ENCODE data around the gene HMCN1.

HMCN1 gene

DNA sequence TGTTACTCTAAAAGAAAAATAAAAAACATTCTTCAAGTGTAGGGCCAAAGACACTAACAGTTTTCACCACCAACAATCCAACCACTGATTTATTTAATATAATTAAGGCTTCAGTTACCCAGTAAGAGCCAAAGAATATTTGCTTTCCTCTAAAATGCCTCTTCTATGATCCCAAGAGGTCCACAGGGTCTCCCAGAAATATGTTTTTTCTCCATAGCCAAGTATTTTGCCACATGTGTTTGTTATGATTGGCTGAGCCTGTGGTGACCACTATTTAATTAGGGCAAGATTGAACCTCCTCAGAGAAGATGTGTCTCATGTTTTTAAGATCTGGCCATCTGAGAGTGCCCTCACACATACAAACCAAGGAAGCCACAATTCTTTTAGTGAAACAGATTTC lies 505.0 kb downstream of the HMCN1 start:
- H4K8ac ChIP-seq (ENCODE audit: low read length) = no peak overlapping the region
- H3K18ac ChIP-seq (ENCODE audit: low read depth in 1 of 2, low read length in 2 of 2) = no peak overlapping the region
- H3K36me3 ChIP-seq (ENCODE audit: control insufficient read depth in 1 of 2, insufficient read depth in 2 of 2, low read depth in 1 of 2, low read length in 2 of 2) = no peaks in the 10 kb centered on the region
- no peak overlapping the region for H3K4ac ChIP-seq (ENCODE audit: low read depth in 1 of 2, low read length in 2 of 2)
- no peak overlapping the region for H2BK120ac ChIP-seq (ENCODE audit: low read depth, low read length)
- no peaks in the 10 kb centered on the region for H3K4me1 ChIP-seq (ENCODE audit: control insufficient read depth, insufficient read depth, low read depth, low read length)
- no peak overlapping the region for H2BK5ac ChIP-seq (ENCODE audit: low read depth, low read length, poor library complexity, severe bottlenecking)
- H2BK15ac ChIP-seq (ENCODE audit: low read depth, poor library complexity, severe bottlenecking) = no peak overlapping the region
- no peak overlapping the region for H3K9ac ChIP-seq (ENCODE audit: low read length)
- H3K23ac ChIP-seq (ENCODE audit: low read length in 2 of 2) = no peak overlapping the region
- no peak overlapping the region for H2AFZ ChIP-seq (ENCODE audit: low read depth, low read length)
- no peaks in the 10 kb centered on the region for H3K9me3 ChIP-seq (ENCODE audit: control insufficient read depth, low read length)
- H3K14ac ChIP-seq (ENCODE audit: low read length in 2 of 2) = no peak overlapping the region
- no peak overlapping the region for H3K4me3 ChIP-seq (ENCODE audit: insufficient read depth in 1 of 2, low read depth in 1 of 2, low read length in 2 of 2)
- no peak for DNase-seq
- H2BK12ac ChIP-seq (ENCODE audit: low read length in 2 of 2) = no peak overlapping the region
- H3K27ac ChIP-seq (ENCODE audit: low read length, poor library complexity, severe bottlenecking) = no peak overlapping the region
- H3K27me3 ChIP-seq (ENCODE audit: control insufficient read depth in 1 of 2, insufficient read depth in 1 of 2, low read length in 2 of 2) = no peaks in the 10 kb centered on the region
- H3K79me1 ChIP-seq (replicated peaks; ENCODE audit: low read length, poor library complexity, severe bottlenecking) = no peaks in the 10 kb centered on the region
- H3K4me2 ChIP-seq (ENCODE audit: low read length, poor library complexity, severe bottlenecking) = no peak overlapping the region
- H2AK5ac ChIP-seq (ENCODE audit: low read length, severe bottlenecking) = no peak overlapping the region
- H4K91ac ChIP-seq (ENCODE audit: low read length) = no peak overlapping the region

DNA sequence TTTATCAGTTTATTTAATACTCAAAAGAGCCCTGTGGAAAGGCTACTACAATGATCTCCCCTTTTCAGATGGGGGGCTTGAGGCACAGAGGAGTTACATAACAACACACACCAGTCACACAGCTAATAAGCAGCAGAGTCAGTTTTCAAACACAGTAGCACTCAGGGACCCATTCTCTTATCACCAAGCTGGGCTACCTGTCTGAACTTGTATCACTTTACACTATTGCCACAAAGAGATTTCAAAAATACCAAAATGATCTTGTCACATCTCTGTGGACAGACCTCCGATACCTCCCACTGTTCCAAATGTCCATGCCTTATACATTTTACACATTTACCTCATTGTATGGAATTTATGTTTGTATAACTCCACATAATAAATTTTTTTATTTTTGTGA lies 506.2 kb downstream of the HMCN1 start:
- WGBS = no CpG with 5 or more reads among the region's 1 CpG
- Histone ChIP-seq H3K4me2 (ENCODE audit: low read length, poor library complexity, severe bottlenecking) (no peak overlapping the region), H2BK5ac (ENCODE audit: low read depth, low read length, poor library complexity, severe bottlenecking) (no peak overlapping the region)

More for the DNA sequence above, 506.2 kb downstream of the HMCN1 start:
- Histone ChIP-seq H3K27me3 (ENCODE audit: control insufficient read depth in 1 of 2, insufficient read depth in 1 of 2, low read length in 2 of 2) (no peaks in the 10 kb centered on the region), H2BK12ac (ENCODE audit: low read length in 2 of 2) (no peak overlapping the region), H3K4ac (ENCODE audit: low read depth in 1 of 2, low read length in 2 of 2) (no peak overlapping the region), H3K23ac (ENCODE audit: low read length in 2 of 2) (no peak overlapping the region), H3K18ac (ENCODE audit: low read depth in 1 of 2, low read length in 2 of 2) (no peak overlapping the region), H4K8ac (ENCODE audit: low read length) (no peak overlapping the region), H2AK5ac (ENCODE audit: low read length, severe bottlenecking) (no peak overlapping the region), H3K4me1 (ENCODE audit: control insufficient read depth, insufficient read depth, low read depth, low read length) (no peaks in the 10 kb centered on the region), H4K91ac (ENCODE audit: low read length) (no peak overlapping the region), H3K79me1 (replicated peaks; ENCODE audit: low read length, poor library complexity, severe bottlenecking) (no peaks in the 10 kb centered on the region), H3K9ac (ENCODE audit: low read length) (no peak overlapping the region), H3K14ac (ENCODE audit: low read length in 2 of 2) (no peak overlapping the region), H3K27ac (ENCODE audit: low read length, poor library complexity, severe bottlenecking) (no peak overlapping the region), H2AFZ (ENCODE audit: low read depth, low read length) (no peak overlapping the region), H2BK120ac (ENCODE audit: low read depth, low read length) (no peak overlapping the region), H3K4me3 (ENCODE audit: insufficient read depth in 1 of 2, low read depth in 1 of 2, low read length in 2 of 2) (no peak overlapping the region), H3K36me3 (ENCODE audit: control insufficient read depth in 1 of 2, insufficient read depth in 2 of 2, low read depth in 1 of 2, low read length in 2 of 2) (no peaks in the 10 kb centered on the region), H3K9me3 (ENCODE audit: control insufficient read depth, low read length) (no peaks in the 10 kb centered on the region), H2BK15ac (ENCODE audit: low read depth, poor library complexity, severe bottlenecking) (no peak overlapping the region)
- DNase-seq = no peak
